ENCODE data around the gene SNAPC2. TPM values are rescaled to one million over a fixed set of nuclear protein-coding genes. Genes with fewer than 3 reads are reported as not detected.
"Not testable (repeated sequence)": the region's sequence is repeated elsewhere in the genome, so short reads cannot be mapped to it uniquely, and the experiment has no call there.

SNAPC2 gene
- total RNA-seq, 1 donor from 2014 or later, result 30.5 TPM

DNA sequence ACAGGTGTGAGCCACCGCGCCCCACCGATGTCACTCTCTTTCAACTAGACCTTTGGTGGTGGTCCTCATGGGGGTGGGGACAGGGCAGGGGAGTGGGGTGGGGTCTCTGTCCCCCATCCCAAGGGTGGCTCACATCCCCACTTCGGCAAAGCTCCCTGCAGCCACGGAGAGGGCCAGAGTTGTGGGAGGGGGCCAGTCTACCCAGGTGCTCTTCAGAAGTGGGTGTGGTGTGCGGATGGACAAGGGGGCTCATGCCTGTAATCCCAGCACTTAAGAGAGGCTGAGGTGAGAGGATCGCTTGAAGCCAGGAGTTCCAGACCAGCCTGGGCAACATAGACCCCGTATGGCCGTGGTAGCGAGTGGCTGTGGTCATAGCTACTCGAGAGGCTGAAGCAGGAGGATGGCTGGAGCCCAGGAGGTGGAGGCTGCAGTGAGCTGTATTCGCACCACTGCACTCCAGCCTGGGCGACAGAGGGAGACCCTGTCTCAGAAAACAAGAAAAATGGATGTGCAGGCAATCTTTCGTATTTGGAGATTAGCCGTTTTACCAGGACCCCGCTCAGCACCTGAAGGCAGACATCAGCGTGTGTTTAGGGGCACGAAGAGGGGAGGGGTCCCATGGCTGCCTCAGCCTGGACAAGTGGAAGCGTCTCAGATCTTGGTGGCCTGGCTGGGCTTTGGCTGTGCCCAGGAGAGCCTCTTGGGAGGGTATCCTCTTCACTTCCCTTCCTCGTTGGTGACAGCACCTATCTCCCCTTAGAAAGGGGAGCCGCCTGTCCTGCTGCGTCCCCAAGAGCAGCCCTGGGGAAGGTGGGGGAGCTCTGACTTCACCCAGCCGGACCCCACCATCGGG, 4.7 kb upstream of the SNAPC2 start:
- H3K27me3 ChIP-seq, result peaks cover 13% of the 10 kb centered on the region
- DNase-seq (ENCODE audit: low spot score in 2 of 2), result no peak
- peaks cover 27 to 28% of the 10 kb centered on the region in 2 donors for H3K36me3 ChIP-seq
- intact Hi-C loops (cut with DNase I), result loop anchor here (5.0 kb wide), 1 partner anchor 88 kb away; no protein-coding TSS in a partner anchor
- H3K4me1 ChIP-seq, result peaks cover 21 to 22% of the 10 kb centered on the region in 2 donors
- peak overlapping the region in 1 of 2 donors; percentile 62 for H3K4me3 ChIP-seq
- no peak overlapping the region for H3K27ac ChIP-seq
- H3K9me3 ChIP-seq, result no peaks in the 10 kb centered on the region
- no peak for TF ChIP-seq CTCF (IDR thresholded peaks at IDR 0.05)

GRCh38 chr19:7916103-7916954, 3.8 kb upstream of the SNAPC2 start:
- H3K27me3 ChIP-seq, result peaks cover 13% of the 10 kb centered on the region
- no peak for TF ChIP-seq CTCF (IDR thresholded peaks at IDR 0.05)
- peaks cover 26 to 27% of the 10 kb centered on the region in 2 donors for H3K4me1 ChIP-seq
- H3K36me3 ChIP-seq, result peaks cover 18 to 20% of the 10 kb centered on the region in 2 donors
- DNase-seq (ENCODE audit: low spot score in 2 of 2), result no peak
- intact Hi-C loops (cut with DNase I), result loop anchor here (5.0 kb wide), 1 partner anchor 89 kb away; no protein-coding TSS in a partner anchor
- peak overlapping the region; percentile 45 to 62 for H3K4me3 ChIP-seq
- no peaks in the 10 kb centered on the region for H3K9me3 ChIP-seq
- H3K27ac ChIP-seq, result no peak overlapping the region

GRCh38 chr19:7916955-7917266, 3.2 kb upstream of the SNAPC2 start:
- peaks cover 13% of the 10 kb centered on the region for H3K27me3 ChIP-seq
- H3K27ac ChIP-seq, result peak overlapping the region; percentile 11 to 44
- peaks cover 32% of the 10 kb centered on the region in 2 donors for H3K4me1 ChIP-seq
- intact Hi-C loops (cut with DNase I), result loop anchor here (5.0 kb wide), 1 partner anchor 90 kb away; no protein-coding TSS in a partner anchor
- no peak for TF ChIP-seq CTCF (IDR thresholded peaks at IDR 0.05)
- peak overlapping the region; percentile 45 to 62 for H3K4me3 ChIP-seq
- H3K9me3 ChIP-seq, result no peaks in the 10 kb centered on the region
- peaks cover 14% of the 10 kb centered on the region in 2 donors for H3K36me3 ChIP-seq
- DNase-seq (ENCODE audit: low spot score in 2 of 2), result no peak

GRCh38 chr19:7917267-7918061, 2.7 kb upstream of the SNAPC2 start:
- DNase-seq (ENCODE audit: low spot score in 2 of 2), result no peak
- TF ChIP-seq CTCF (IDR thresholded peaks at IDR 0.05), result peak; percentile 56 to 66 (median 56)
- intact Hi-C loops (cut with DNase I), result loop anchor here (5.0 kb wide), 1 partner anchor 90 kb away; no protein-coding TSS in a partner anchor
- Histone ChIP-seq H3K27ac (peak overlapping the region; percentile 11 to 44), H3K27me3 (peaks cover 13% of the 10 kb centered on the region), H3K9me3 (no peaks in the 10 kb centered on the region), H3K4me1 (peaks cover 36 to 37% of the 10 kb centered on the region in 2 donors), H3K4me3 (peak overlapping the region; percentile 29 to 62), H3K36me3 (peaks cover 13 to 14% of the 10 kb centered on the region in 2 donors)

DNA sequence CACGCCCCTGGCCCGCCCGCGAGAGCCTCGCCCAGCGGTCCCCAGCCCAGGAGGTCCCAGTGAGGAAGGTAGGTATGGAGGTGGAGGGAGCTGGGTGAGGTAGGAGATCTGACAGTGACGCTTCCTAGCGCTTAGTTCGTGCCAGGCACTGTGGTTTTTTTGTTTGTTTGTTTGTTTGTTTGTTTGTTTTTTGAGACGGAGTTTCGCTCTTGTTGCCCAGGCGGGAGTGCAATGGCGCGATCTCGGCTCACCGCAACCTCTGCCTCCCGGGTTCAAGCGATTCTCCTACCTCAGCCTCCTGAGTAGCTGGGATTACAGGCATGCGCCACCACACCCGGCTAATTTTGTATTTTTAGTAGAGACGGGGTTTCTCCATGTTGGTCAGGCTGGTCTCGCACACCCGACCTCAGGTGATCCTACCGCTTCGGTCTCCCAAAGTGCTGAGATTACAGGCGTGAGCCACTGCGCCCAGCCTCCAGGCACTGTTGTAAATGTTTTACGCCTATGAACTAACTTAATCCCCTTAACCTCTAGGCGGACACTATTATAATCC, 2.0 kb upstream of the SNAPC2 start:
- intact Hi-C loops (cut with DNase I), result loop anchor here (5.0 kb wide), 1 partner anchor 91 kb away; no protein-coding TSS in a partner anchor
- DNase-seq (ENCODE audit: low spot score in 2 of 2); H3K9me3 ChIP-seq; H3K27ac ChIP-seq: not testable (repeated sequence)
- Histone ChIP-seq H3K27me3 (peaks cover 13% of the 10 kb centered on the region), H3K4me3 (peak overlapping the region; percentile 29 to 62), H3K4me1 (peaks cover 36 to 39% of the 10 kb centered on the region in 2 donors), H3K36me3 (peaks cover 6 to 14% of the 10 kb centered on the region in 2 donors)
